NCI-H2107 treated with DMSO at 0.1 percent for 48 hours (cell line): ENCODE results near the gene USP48.

Source experiments
- DNase-seq: peaks from one replicate; lab custom pipeline; 2025; ENCODE audit not compliant: unreplicated experiment; lab: John Stamatoyannopoulos, UW

The USP48 gene

DNA sequence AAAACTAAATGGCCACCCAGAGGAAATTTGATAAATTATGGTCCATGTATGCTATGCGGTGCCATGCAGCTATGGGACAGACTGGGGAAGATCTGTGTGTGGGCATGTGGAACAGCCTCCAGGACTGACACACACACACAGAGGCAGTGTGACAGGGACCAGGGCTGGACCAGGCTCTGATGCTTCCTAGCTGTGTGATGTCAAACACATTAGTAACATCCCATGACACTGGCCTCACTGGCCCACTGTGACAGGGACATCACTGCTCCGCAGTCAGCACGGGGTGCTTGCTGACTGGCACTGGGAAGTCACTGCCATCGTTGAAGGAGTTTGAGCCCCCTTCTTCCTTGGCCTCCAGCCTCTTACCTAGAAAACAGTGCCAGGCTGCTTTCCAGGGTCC, 127.7 kb downstream of the USP48 start:
- no peak for DNase-seq

DNA sequence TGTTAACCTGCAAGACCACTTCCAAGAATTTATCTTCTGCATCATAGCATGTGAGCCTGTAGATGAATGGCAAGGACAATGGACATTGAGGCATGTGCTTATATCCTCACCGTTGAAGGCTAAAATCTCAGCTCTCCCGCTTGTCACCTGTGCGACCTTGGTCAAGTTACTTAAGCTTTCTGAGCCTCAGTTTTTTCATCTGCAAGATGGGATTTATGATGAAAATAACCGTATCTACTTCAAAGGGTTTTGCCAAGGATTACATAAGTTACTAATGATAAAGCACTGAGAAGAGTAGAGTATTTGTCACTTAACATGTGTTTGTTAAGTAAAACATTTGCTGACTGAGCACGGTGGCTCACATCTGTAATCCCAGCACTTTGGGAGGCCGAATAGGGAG, 128.7 kb downstream of the USP48 start:
- no peak for DNase-seq

DNA sequence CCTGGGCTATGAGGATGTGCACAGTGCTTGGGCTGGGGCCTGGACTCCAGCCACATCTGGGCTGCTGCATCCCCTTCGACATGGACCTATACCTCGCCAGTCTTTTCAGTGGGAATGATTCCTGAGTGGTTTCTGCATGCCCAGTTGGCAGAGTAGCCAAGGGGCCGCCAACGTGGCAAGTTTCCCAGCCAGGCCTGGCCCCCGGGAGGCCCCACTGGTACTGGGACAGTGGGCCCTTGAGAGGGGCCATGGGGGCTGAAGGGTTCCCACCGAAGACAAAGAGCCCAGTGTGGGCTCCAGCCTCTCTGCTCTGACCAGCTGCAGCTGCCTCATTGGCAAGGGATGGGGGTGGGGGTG, 129.2 kb downstream of the USP48 start:
- no peak for DNase-seq

- no peak for DNase-seq
Observed at GRCh38 chr1:21652937-21653743, 129.8 kb downstream of the USP48 start.

DNA sequence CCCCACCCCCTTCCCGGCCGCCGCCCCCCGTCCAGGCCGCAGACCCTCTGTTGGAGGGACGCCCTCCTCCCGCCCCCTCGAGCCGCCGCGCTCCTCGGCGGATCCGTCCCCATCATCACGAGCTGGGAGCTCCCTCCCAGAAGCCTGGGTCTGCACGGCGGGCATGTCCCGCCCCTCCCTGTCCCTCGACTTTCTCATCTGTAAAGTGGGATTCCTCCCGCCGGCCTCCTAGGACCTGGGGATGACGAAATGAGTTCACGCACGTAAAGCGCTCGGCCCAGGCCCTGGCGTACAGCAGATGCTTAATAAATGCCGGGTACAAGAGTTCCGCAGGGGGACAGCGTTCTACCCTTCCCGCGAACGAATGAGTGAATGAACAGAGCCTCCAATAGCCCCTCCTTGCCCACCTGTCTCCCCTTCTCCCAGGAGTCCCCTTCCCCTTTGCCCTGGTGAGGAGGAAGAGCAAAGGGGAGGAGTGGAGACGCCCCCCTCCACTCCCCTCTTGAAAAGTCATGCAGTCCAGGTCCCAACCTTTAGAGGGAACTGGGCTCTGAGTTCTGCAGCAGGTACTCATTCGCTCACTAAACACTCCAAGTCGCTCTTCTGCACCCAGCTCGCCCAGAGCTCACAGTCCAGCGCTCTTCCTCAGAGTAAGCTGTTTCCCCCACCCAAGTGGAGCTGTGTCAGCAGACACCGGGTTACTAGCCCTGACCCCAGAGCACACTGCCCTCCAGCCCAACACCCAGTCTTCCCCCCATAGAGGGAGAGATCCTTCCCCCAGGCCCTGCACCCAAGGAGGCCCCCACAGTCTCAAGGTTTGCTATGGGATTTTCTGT, 130.6 kb downstream of the USP48 start:
- no peak for DNase-seq

DNA sequence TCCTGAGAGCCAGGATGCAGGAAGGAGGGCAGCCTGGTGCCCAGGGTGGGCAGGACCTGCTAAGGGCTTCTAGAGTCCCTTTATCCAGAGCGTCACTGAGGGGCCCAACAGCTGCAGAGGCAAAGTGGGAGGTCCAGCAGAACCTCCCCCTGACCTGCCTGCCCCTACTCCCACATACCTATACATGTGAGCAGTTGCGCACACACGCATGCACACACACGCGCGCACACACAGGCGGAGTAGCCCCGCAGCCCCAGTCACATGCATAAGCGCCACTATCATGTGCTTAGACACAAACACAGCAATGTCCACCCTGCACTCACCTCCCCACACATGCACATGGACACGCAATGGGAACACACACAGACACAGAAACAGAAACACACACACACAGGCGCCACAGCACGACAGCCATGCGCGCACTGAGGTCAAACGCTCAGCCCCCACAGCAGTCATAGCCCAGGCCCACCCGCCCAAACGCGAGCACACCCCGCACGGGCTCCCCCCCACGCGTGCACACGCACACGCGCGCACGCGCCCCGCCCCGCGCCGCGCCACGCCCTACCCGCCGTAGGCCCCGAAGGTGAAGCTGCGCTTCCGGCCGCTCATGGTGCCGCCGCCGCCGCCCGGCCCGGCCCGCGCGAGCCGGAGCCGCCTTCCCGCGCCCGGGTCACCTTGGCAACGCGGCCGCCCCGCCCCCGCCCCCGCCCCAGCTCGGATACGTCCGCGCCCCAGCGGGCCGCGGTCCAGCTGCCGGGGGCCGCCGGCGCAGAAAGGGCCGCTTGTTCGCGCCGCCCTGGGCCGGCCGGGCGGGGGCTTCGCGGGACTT, 131.5 kb downstream of the USP48 start:
- no peak for DNase-seq

GRCh38 chr1:21650400-21650799, 132.5 kb downstream of the USP48 start:
- no peak for DNase-seq

DNA sequence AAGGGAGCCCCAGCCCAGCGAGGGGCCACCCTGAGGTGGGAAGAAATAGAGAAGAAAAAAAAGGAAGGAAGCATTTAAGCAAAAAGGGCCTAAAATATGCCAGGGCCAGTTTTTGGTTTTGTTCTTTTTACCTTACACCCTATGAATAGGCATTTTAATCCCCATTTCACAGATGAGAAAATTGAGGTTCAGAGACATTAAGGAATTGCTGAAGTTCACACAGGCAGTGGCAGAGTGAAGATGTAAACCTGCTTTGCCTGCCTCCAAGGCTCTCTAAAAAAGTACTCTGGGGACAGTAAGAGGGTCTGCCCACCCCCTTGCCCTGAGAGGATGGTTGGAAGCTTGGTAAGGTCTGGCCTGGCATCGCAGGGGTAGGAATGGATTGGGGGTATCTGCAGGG, 133.6 kb downstream of the USP48 start:
- DNase-seq = no peak

- DNase-seq = no peak
Observed at GRCh38 chr1:21648791-21649190, 134.2 kb downstream of the USP48 start.

- no peak for DNase-seq
Observed at GRCh38 chr1:21648352-21648730, 134.6 kb downstream of the USP48 start.

GRCh38 chr1:21647431-21648351, 135.3 kb downstream of the USP48 start:
- DNase-seq = no peak

- no peak for DNase-seq
Observed at GRCh38 chr1:21645550-21645949, 137.4 kb downstream of the USP48 start.

- DNase-seq = no peak
Observed at GRCh38 chr1:21644906-21645305, 138.0 kb downstream of the USP48 start.

GRCh38 chr1:21644348-21644747, 138.6 kb downstream of the USP48 start:
- no peak for DNase-seq

DNA sequence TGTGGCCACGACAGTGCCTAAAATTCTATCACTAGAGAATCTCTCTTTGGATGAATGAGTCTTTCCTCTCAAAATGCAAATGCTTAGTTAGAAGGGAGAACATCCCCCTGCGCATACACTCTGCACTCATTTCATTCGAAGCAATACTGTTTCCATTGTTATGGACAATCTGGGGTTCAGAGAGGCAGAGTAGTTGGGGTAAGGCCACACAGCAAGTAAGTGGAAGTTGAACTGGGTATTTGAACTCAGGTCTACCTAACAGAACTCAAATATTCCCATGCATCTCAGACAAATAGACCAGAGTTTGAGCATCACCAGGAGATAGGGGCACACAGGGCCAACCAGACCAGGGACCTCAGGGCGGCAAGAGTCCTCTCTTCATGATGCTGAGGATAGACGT, 139.3 kb downstream of the USP48 start:
- no peak for DNase-seq

DNA sequence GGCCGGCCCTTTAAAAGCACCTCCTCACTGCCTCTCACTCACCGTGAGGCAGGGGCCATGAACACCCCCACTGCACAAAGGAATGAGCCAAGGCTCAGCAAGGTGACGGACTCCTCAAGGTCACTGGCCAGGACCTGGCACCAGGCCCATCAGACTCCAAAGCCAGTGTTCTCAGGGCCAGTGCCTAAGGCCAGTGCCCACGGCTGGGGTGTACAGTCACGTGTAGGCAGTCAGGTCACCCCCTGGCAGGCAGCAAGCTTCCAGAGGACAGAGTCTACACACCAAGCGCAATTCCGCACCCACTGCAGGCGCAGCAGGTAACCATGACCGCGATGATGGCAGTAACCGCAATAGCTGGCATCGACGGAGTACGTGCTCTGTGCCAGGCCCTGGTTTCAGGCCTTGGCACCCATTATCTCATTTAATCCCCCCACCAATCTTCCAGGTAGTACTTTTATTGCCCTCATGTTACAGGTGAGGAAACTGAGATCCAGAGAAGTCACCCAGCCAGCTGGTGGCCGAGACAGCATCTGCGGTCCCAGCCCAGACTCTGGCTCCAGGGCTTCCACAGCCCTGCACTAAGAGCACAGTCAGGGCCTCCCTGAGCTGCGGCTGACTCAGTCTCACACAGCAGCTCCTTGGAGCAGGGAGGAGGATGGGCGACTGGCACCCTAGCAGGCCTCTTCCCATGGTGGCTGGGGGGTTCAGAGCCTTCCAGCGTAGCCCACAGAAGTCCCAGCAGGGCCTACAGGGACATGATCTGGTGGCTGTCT, 140.8 kb downstream of the USP48 start:
- no peak for DNase-seq

- no peak for DNase-seq
Observed at GRCh38 chr1:21641537-21641936, 141.4 kb downstream of the USP48 start.

- no peak for DNase-seq
Observed at GRCh38 chr1:21641076-21641475, 141.9 kb downstream of the USP48 start.

DNA sequence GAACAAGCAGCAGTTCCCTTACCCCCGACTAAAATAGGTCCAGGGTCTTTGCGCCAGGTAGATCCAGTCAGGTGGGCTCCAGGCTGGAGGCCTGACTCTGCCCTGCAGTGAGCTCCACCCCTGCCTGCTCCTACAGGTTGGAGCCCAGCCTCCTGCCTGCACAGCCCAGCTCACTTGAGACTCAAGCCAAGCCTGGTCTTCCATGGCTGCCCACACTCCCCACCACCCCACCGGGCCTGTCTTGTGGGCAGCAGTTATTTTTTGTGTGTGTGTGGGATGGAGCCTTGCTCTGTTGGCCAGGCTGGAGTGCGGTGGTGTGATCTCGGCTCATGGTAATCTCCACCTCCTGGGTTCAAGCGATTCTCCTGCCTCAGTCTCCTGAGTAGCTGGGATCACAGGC, 142.3 kb downstream of the USP48 start:
- DNase-seq = no peak

DNA sequence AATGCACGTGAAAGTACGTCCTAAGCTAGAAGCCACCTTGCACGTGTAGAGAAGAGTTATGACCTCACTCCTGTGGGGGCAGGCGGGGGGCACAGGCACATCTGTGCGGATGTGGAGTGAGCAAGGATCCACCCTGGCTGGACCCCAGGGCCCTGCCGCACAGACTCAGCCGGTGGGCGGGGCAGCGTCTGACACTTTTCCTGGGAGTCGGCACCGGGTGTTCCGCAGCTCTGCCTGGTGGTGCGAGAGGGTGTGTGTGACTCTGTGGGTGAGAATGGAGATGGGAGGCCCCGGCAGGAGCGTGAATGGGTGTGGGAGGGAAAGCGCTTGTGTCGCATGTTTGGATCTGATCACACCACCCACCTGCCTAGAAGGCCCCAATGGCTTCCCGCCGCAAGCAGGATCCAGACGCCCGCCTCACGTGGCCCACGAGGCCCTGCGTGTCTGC, 143.3 kb downstream of the USP48 start:
- DNase-seq = no peak
